AG10803 (cell line): ENCODE results near the gene BIVM.

Source experiments
- DNase-seq: peaks from one replicate; pipeline ENCODE4 v3.0.0; 2010; ENCODE audit warnings: low read depth
- H3K4me3 ChIP-seq: 2 replicates; pipeline ENCODE4 v1.5.1; 2011; ENCODE audit warnings: mild to moderate bottlenecking, low read length, control low read depth
- TF ChIP-seq, protein P1 (sequence below): conservative IDR thresholded peaks from 2 replicates; pipeline ENCODE4 v1.5.1; 2011; ENCODE audit warnings: mild to moderate bottlenecking, low read length, control low read depth, inconsistent platforms

Gene BIVM, protein sequence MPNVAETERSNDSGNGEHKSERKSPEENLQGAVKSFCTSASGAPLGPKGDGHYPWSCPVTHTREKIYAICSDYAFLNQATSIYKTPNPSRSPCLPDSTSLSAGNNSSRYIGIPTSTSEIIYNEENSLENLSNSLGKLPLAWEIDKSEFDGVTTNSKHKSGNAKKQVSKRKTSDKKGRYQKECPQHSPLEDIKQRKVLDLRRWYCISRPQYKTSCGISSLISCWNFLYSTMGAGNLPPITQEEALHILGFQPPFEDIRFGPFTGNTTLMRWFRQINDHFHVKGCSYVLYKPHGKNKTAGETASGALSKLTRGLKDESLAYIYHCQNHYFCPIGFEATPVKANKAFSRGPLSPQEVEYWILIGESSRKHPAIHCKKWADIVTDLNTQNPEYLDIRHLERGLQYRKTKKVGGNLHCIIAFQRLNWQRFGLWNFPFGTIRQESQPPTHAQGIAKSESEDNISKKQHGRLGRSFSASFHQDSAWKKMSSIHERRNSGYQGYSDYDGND

GRCh38 chr13:102798581-102799425, at the start of gene BIVM, which contains the start of gene POGLUT2:
Gene BIVM (plus strand): TSS chr13:102799119. CDS start chr13:102807268, 8,149 bp downstream.
Gene POGLUT2 (minus strand): TSS chr13:102798976. CDS start chr13:102798670, 306 bp downstream.
- peak within 1 kb of the TSS; percentile 94 for H3K4me3 ChIP-seq

GRCh38 chr13:102751886-102752285, 47.0 kb upstream of the BIVM start:
- H3K4me3 ChIP-seq, result no peak overlapping the region
- no peak for DNase-seq
- TF ChIP-seq, protein P1, sequence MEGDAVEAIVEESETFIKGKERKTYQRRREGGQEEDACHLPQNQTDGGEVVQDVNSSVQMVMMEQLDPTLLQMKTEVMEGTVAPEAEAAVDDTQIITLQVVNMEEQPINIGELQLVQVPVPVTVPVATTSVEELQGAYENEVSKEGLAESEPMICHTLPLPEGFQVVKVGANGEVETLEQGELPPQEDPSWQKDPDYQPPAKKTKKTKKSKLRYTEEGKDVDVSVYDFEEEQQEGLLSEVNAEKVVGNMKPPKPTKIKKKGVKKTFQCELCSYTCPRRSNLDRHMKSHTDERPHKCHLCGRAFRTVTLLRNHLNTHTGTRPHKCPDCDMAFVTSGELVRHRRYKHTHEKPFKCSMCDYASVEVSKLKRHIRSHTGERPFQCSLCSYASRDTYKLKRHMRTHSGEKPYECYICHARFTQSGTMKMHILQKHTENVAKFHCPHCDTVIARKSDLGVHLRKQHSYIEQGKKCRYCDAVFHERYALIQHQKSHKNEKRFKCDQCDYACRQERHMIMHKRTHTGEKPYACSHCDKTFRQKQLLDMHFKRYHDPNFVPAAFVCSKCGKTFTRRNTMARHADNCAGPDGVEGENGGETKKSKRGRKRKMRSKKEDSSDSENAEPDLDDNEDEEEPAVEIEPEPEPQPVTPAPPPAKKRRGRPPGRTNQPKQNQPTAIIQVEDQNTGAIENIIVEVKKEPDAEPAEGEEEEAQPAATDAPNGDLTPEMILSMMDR, result no peak

More at GRCh38 chr13:102798581-102799425, at the start of gene BIVM, which contains the start of gene POGLUT2:
- peak; percentile 90 for DNase-seq
- TF ChIP-seq, protein P1, result no peak

- TF ChIP-seq, protein P1, result no peak
- no peak overlapping the region for H3K4me3 ChIP-seq
- no peak for DNase-seq
Observed at GRCh38 chr13:102757006-102757405, 41.9 kb upstream of the BIVM start.

DNA sequence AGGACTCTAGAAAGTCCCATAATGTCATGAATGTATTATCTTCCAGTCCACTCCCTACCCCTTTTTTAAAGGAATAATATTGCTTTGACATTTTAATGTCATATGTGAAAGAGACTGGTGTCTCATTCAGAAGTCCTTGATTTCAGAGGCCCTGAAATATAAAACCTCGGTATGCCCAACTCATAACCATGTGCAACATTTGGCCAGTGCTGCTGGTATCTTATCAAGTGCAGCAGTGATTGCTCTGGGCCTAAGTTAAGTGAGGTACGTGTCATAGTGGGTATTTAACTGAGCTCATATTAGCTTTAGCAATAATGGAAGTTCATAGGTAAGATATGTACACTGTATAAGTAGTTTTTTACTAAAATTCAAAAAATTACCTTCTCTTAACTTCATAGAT, 40.1 kb upstream of the BIVM start:
- TF ChIP-seq, protein P1, result no peak
- H3K4me3 ChIP-seq, result no peak overlapping the region
- no peak for DNase-seq

DNA sequence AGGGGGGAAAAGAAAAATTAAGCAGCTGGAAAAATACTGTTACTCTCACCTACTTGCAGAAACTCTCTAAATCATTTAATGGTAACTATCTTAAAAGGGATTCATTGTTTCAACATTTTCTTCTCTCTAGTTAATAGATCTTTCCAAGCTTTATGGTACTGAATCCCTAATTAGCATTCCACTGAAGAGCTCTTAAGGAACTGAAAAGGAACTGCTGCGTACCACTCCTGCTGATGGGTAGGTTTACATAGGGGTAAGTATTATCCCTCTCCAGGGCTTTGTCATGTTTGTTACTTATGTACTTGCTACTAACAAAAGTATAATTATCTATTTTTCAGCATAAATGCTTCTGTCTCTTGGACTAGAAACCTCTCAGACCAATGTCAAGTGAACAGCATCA, 37.8 kb upstream of the BIVM start:
- no peak overlapping the region for H3K4me3 ChIP-seq
- DNase-seq, result no peak
- TF ChIP-seq, protein P1, result no peak

- DNase-seq, result no peak
- H3K4me3 ChIP-seq, result no peak overlapping the region
- TF ChIP-seq, protein P1, result no peak
Observed at GRCh38 chr13:102763741-102764140, 35.2 kb upstream of the BIVM start.
